HepG2 (cell line): ENCODE data around the gene WIZ. TPM values are rescaled to one million over a fixed set of nuclear protein-coding genes. Genes with fewer than 3 reads are reported as not detected.

Source experiments
- AGO1 ChIP-seq: fragments of 200-400 bp; formaldehyde crosslinking; IDR thresholded peaks from 2 replicates; pipeline ENCODE4 v1.6.1; 2017; ENCODE audit warnings: mild to moderate bottlenecking, low read depth, low read length, moderate library complexity; ENCODE audit not compliant: poor library complexity, severe bottlenecking
- AKAP8 ChIP-seq: sonication (generic); formaldehyde crosslinking; IDR thresholded peaks from 2 replicates; pipeline ENCODE4 v1.5.1; 2020; ENCODE audit warnings: mild to moderate bottlenecking, missing genetic modification reagents
- ATF2 ChIP-seq: sonication (generic); formaldehyde crosslinking; IDR thresholded peaks from 2 replicates; pipeline ENCODE4 v1.4.0; 2020; ENCODE audit warnings: missing genetic modification reagents
- BRF2 ChIP-seq: sonication (generic); formaldehyde crosslinking; IDR thresholded peaks from 2 replicates; pipeline ENCODE4 v1.8.1; 2022; ENCODE audit warnings: mild to moderate bottlenecking, missing genetic modification reagents
- CTCF ChIP-seq: sonication (generic); formaldehyde crosslinking; IDR thresholded peaks from 2 replicates; pipeline ENCODE4 v1.5.0; 2020; ENCODE audit warnings: mild to moderate bottlenecking, missing genetic modification reagents, moderate library complexity
- FOXO4 ChIP-seq: sonication (generic); formaldehyde crosslinking; conservative IDR thresholded peaks from 2 replicates; pipeline ENCODE4 v1.8.1; 2023; ENCODE audit warnings: missing genetic modification reagents
- KAT8 ChIP-seq: IDR thresholded peaks from 2 replicates; pipeline ENCODE4 v1.6.1; 2016; ENCODE audit warnings: missing genetic modification reagents, missing compliant biosample characterization
- NFYC ChIP-seq: IDR thresholded peaks from 2 replicates; pipeline ENCODE4 v1.6.1; 2016; ENCODE audit warnings: missing genetic modification reagents, missing compliant biosample characterization
- ONECUT2 ChIP-seq: sonication (generic); formaldehyde crosslinking; IDR thresholded peaks from 2 replicates; pipeline ENCODE4 v1.4.0; 2020; ENCODE audit warnings: missing genetic modification reagents
- PAXIP1 ChIP-seq: sonication (generic); formaldehyde crosslinking; conservative IDR thresholded peaks from 2 replicates; pipeline ENCODE4 v1.4.0; 2020; ENCODE audit warnings: mild to moderate bottlenecking, missing genetic modification reagents, moderate library complexity
- POGZ ChIP-seq: sonication (generic); formaldehyde crosslinking; IDR thresholded peaks from 2 replicates; pipeline ENCODE4 v1.4.0; 2020; ENCODE audit warnings: mild to moderate bottlenecking, missing genetic modification reagents
- RBFOX2 ChIP-seq: fragments of 200-400 bp; formaldehyde crosslinking; IDR thresholded peaks from 2 replicates; pipeline ENCODE4 v1.6.1; 2017; ENCODE audit warnings: low read depth, mild to moderate bottlenecking, low read length
- RXRB ChIP-seq: IDR thresholded peaks from 2 replicates; pipeline ENCODE4 v1.6.1; 2016; ENCODE audit warnings: borderline replicate concordance, missing genetic modification reagents, missing compliant biosample characterization
- SRY ChIP-seq: sonication (generic); formaldehyde crosslinking; IDR thresholded peaks from 2 replicates; pipeline ENCODE4 v1.8.0; 2022; ENCODE audit warnings: mild to moderate bottlenecking, missing genetic modification reagents
- YEATS2 ChIP-seq: sonication (generic); formaldehyde crosslinking; IDR thresholded peaks from 2 replicates; pipeline ENCODE4 v1.4.0; 2020; ENCODE audit warnings: missing genetic modification reagents, borderline replicate concordance
- YEATS4 ChIP-seq: sonication (generic); formaldehyde crosslinking; IDR thresholded peaks from 2 replicates; pipeline ENCODE4 v1.4.0; 2020; ENCODE audit warnings: missing genetic modification reagents, borderline replicate concordance
- ZBTB7B ChIP-seq: sonication (generic); formaldehyde crosslinking; IDR thresholded peaks from 2 replicates; pipeline ENCODE4 v1.4.0; 2020; ENCODE audit warnings: missing genetic modification reagents
- ZNF557 ChIP-seq: sonication (generic); formaldehyde crosslinking; IDR thresholded peaks from 2 replicates; pipeline ENCODE4 v1.4.0; 2020; ENCODE audit warnings: missing genetic modification reagents
- ZNF879 ChIP-seq: sonication (generic); formaldehyde crosslinking; IDR thresholded peaks from 2 replicates; pipeline ENCODE4 v1.8.1; 2023; ENCODE audit warnings: missing genetic modification reagents
- ZNF883 ChIP-seq: sonication (generic); formaldehyde crosslinking; IDR thresholded peaks from 2 replicates; pipeline ENCODE4 v1.5.1; 2020; ENCODE audit warnings: mild to moderate bottlenecking, missing genetic modification reagents; ENCODE audit errors: not compliant biosample characterization
- polyA plus RNA-seq, 8 experiments: library from polyadenylated mRNA; depleted of rRNA in 3 of 8; stranded (reverse) in 7 of 8; unstranded in 1 of 8; fragments of >200 nt; fragmentation: Illumina TruSeq in 4 of 8; extraction: Trizol in 4 of 8; gene quantifications; 2 replicates each; pipeline versions ENCODE4 v1.2.1 to v1.2.3, GENCODE V29; 2011 to 2016; ENCODE audit warnings: low read depth in 4 of 8, missing spikeins in 1 of 8, mixed read lengths in 1 of 8; ENCODE audit not compliant: insufficient read depth in 1 of 8
- total RNA-seq, 5 experiments: library from RNA; depleted of rRNA; stranded (reverse); fragments of >200 nt; fragmentation: Illumina TruSeq; extraction: Trizol; gene quantifications; 2 replicates each; pipeline ENCODE4 v1.2.3, GENCODE V29; 2016; ENCODE audit warnings: low read depth in 1 of 5

The WIZ gene
- total and polyA plus RNA-seq, 2 of the 13 experiments (the other 11 are each of a cell fraction or from before 2014, with no cell fraction given) = 4.7 to 4.8 TPM

- TF ChIP-seq RXRB (CRISPR knock-in tag) = peak; percentile 58; the same call in 1 of the 2 replicates
- peak; percentile 96 for TF ChIP-seq FOXO4 (CRISPR knock-in tag)
- TF ChIP-seq ZBTB7B (CRISPR knock-in tag) = no peak
- TF ChIP-seq ZNF879 (CRISPR knock-in tag) = 0 out of 2 replicates have a peak, but pooled peaks have one; percentile 81
- peak; percentile 92 for TF ChIP-seq CTCF (CRISPR knock-in tag)
- TF ChIP-seq ZNF557 (CRISPR knock-in tag) = 0 out of 2 replicates have a peak, but pooled peaks have one; percentile 59
- no peak; the same call in none of the 2 replicates for TF ChIP-seq POGZ (CRISPR knock-in tag)
- TF ChIP-seq AKAP8 (CRISPR knock-in tag) = peak; percentile 90
- no peak for TF ChIP-seq BRF2 (CRISPR knock-in tag)
- TF ChIP-seq YEATS4 = peak; percentile 97
- peak; percentile 22; the same call in 1 of the 2 replicates for TF ChIP-seq ONECUT2 (CRISPR knock-in tag)
- peak; percentile 89 for TF ChIP-seq RBFOX2
- TF ChIP-seq KAT8 (CRISPR knock-in tag) = peak; percentile 46
- TF ChIP-seq SRY (CRISPR knock-in tag) = 0 out of 2 replicates have a peak, but pooled peaks have one; percentile 64
- TF ChIP-seq PAXIP1 (CRISPR knock-in tag) = peak; percentile 36
- TF ChIP-seq ATF2 (CRISPR knock-in tag) = peak; percentile 12; the same call in 1 of the 2 replicates
- peak; percentile 91 for TF ChIP-seq AGO1
- peak; percentile 79; the same call in 1 of the 2 replicates for TF ChIP-seq YEATS2 (CRISPR knock-in tag)
- peak; percentile 93 for TF ChIP-seq ZNF883 (CRISPR knock-in tag)
- TF ChIP-seq NFYC (CRISPR knock-in tag) = peak; percentile 100
These were observed 31.0 kb downstream of the WIZ start, which contains the start of gene AKAP8L (continued) for GRCh38 chr19:15418579-15419412.
